ENCODE data around the gene DTX1. TPM values are rescaled to one million over a fixed set of nuclear protein-coding genes. Genes with fewer than 3 reads are reported as not detected.

The DTX1 gene
- total RNA-seq, 1 donor from 2014 or later: 3.2 TPM

Other genes starting within 250 kb of the DTX1 start
- gene OAS1, start 149.8 kb upstream of the DTX1 start, total RNA-seq: 10.9 and 43.6 TPM in 2 replicates
- gene OAS3, start 118.3 kb upstream of the DTX1 start, total RNA-seq: 13.6 and 62.9 TPM in 2 replicates
- 35.9 and 80.4 TPM in 2 replicates for gene OAS2, start 78.2 kb upstream of the DTX1 start, total RNA-seq
- gene RASAL1, start 79.0 kb downstream of the DTX1 start, total RNA-seq: not detected in 2 replicates
- not detected in 2 replicates for gene CFAP73, start 93.0 kb downstream of the DTX1 start, total RNA-seq
- 57.5 and 71.2 TPM in 2 replicates for gene DDX54, start 128.7 kb downstream of the DTX1 start, total RNA-seq
- gene RITA1, start 129.0 kb downstream of the DTX1 start, total RNA-seq: 24.3 and 33.0 TPM in 2 replicates
- gene TPCN1, start 164.7 kb downstream of the DTX1 start, total RNA-seq: 28.1 and 29.5 TPM in 2 replicates